ACHN (cell line): ENCODE measurements around the gene VRTN.
A peak's percentile ranks its signal among the peaks of the same experiment; 100 is the strongest.
"Not testable (repeated sequence)": the region's sequence is repeated elsewhere in the genome, so short reads cannot be mapped to it uniquely, and the experiment has no call there.

Source experiments
- DNase-seq: peaks from one replicate; pipeline ENCODE4 v3.0.0-alpha.2; 2015
- in situ Hi-C: cut with HindIII; loops from 2 replicates; pipeline ENCODE4 v1.10.0; 2017; ENCODE audit warnings: low sequenced_read_pairs, low pct_ligation_motif_present, low pct_unique_long_range_greater_than_20kb

VRTN gene

GRCh38 chr14:74348241-74348734 is at the start of gene VRTN:
Gene VRTN (plus strand): TSS chr14:74348471. CDS start chr14:74356784, 8,313 bp downstream.
- DNase-seq: no peak
- in situ Hi-C loops: no loop called here

- in situ Hi-C loops: loop anchor here (25.0 kb wide), 1 partner anchor 187 kb away; no protein-coding TSS in a partner anchor
- DNase-seq: peak; percentile 61
Observed at GRCh38 chr14:74299061-74299545, 49.2 kb upstream of the VRTN start.

- peak; percentile 4 for DNase-seq
- in situ Hi-C loops: no loop called here
Observed at GRCh38 chr14:74301594-74302151, 46.6 kb upstream of the VRTN start.

GRCh38 chr14:74302152-74302628 is 46.1 kb upstream of the VRTN start:
- peak; percentile 66 for DNase-seq
- in situ Hi-C loops: no loop called here

- in situ Hi-C loops: no loop called here
- peak; percentile 92 for DNase-seq
Observed at GRCh38 chr14:74302634-74303569, 45.4 kb upstream of the VRTN start, which contains the start of gene ABCD4. Gene ABCD4 (minus strand): TSS chr14:74302934. CDS start chr14:74302912, 22 bp downstream.

GRCh38 chr14:74308695-74309094 is 39.6 kb upstream of the VRTN start:
- no peak for DNase-seq
- in situ Hi-C loops: no loop called here

GRCh38 chr14:74309125-74310022 is 38.9 kb upstream of the VRTN start:
- DNase-seq: no peak

GRCh38 chr14:74312161-74312560 is 36.1 kb upstream of the VRTN start:
- DNase-seq: no peak
- in situ Hi-C loops: no loop called here

More at GRCh38 chr14:74309125-74310022, 38.9 kb upstream of the VRTN start:
- in situ Hi-C loops: no loop called here

GRCh38 chr14:74313601-74314000 is 34.7 kb upstream of the VRTN start:
- DNase-seq: no peak
- in situ Hi-C loops: no loop called here

- in situ Hi-C loops: no loop called here
- DNase-seq: no peak
Observed at GRCh38 chr14:74314576-74314975, 33.7 kb upstream of the VRTN start.

- in situ Hi-C loops: no loop called here
- DNase-seq: peak; percentile 21
Observed at GRCh38 chr14:74324931-74325361, 23.3 kb upstream of the VRTN start.

GRCh38 chr14:74325446-74325845 is 22.8 kb upstream of the VRTN start:
- in situ Hi-C loops: no loop called here
- no peak for DNase-seq

- DNase-seq: no peak
Observed at GRCh38 chr14:74326369-74327152, 21.7 kb upstream of the VRTN start.

GRCh38 chr14:74329950-74330552 is 18.2 kb upstream of the VRTN start:
- DNase-seq, in situ Hi-C loops: not testable (repeated sequence)

More at GRCh38 chr14:74326369-74327152, 21.7 kb upstream of the VRTN start:
- in situ Hi-C loops: no loop called here

GRCh38 chr14:74333909-74334308 is 14.4 kb upstream of the VRTN start:
- in situ Hi-C loops: no loop called here
- DNase-seq: peak; percentile 40

- in situ Hi-C loops: no loop called here
- no peak for DNase-seq
Observed at GRCh38 chr14:74346341-74346740, 1.9 kb upstream of the VRTN start.
